GM23248 (cell line): Measurements from ENCODE around the gene TMEM35A.

Source experiments
- EZH2 ChIP-seq: fragments of 200-600 bp; sonication (generic); IDR thresholded peaks from 2 replicates; pipeline ENCODE4 v1.6.1; 2018; ENCODE audit warnings: antibody characterized with exemption, mild to moderate bottlenecking; ENCODE audit not compliant: insufficient read depth, poor library complexity, severe bottlenecking
- EZH2phosphoT487 ChIP-seq: fragments of 200-600 bp; sonication (generic); IDR thresholded peaks from 2 replicates; pipeline ENCODE4 v1.6.1; 2018; ENCODE audit warnings: antibody characterized with exemption, moderate library complexity, mild to moderate bottlenecking, low read depth; ENCODE audit not compliant: insufficient read depth

DNA sequence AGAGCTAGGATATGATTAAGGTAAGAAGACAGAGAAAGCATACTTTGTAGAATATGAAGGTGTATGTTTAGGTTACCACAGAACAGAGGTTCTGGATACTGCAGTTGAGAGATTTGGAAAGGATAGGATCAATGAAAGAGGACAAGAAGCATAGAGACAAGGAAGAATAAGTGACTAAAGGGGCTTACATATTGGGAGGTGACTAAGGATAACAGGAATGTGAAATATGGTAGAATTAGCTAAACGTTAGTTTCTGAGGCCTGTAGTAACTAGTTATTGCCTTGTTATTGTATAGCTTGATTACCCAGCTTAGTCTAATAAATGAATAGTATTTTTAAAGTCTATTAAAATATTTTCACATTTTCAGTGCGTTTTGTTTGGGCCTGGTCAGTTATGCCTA is 57.6 kb downstream of the TMEM35A start:
- TF ChIP-seq EZH2 = no peak
- TF ChIP-seq EZH2phosphoT487 = no peak
